Measurements from ENCODE around the gene HMGCLL1. TPM values are rescaled to one million over a fixed set of nuclear protein-coding genes. Genes with fewer than 3 reads are reported as not detected.

HMGCLL1 gene
- polyA plus RNA-seq, 3 donors = not detected

DNA sequence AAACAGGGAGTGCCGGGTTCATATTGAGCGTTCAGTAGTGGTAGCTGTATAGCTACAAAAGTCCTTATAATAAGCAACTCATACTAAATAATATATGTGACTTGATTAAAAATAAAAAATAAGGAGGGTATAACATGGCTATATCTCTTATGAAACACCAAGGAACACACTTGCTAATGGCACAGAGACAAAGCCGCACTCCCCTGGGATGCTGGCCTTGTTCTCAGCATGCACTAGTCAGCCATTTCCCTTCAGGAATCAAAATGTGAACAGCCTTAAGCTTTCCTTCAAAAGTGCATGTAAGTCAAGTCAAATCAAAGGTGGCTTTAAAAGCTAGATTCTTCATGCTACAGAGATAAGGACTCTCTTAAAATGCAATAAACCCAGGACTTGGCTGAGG lies 9.4 kb downstream of the HMGCLL1 start:
- Mint-ChIP-seq H3K4me3 (no peak overlapping the region), H3K27me3 (ENCODE audit: low read depth in 3 of 3) (no peaks in the 10 kb centered on the region)
- WGBS (ENCODE audit: insufficient coverage) = 80% methylated on average over 1 of the region's 3 CpGs

DNA sequence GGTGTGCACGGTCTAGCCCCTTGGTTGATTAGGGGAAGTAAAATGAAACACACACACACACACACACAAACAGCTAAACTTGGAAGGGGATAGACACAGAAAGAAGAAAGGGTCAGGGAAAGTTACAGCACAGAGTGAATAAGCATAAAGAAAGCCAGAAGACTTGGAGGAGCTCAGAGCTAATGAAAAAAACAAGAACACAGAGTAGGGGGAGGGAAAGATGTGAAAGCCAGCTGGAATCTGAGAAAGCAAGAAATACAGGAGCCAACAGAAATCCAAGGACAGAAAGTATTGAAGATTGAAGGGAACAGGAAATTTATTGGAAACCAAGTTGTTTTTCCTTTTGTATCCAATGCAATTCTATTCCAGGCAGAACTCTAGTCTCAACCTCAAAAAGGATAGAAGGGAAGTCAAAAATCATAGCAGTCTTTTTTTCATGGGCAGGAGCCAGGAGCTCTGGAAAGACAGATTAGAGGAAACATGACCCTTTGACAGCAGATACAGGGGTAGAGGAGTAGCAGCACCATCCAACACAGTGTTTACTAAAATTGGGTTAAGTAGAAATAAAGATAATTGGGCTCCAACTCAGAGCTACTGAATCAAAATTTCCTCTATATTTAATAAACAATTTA lies 10.1 kb downstream of the HMGCLL1 start:
- Histone ChIP-seq H3K27me3 (ENCODE audit: control insufficient read depth in 2 of 2, insufficient read depth in 2 of 2, low read length in 2 of 2) (no peaks in the 10 kb centered on the region), H3K9ac (ENCODE audit: insufficient read depth, low read length, poor library complexity, severe bottlenecking) (no peak overlapping the region), H4K20me1 (ENCODE audit: insufficient read depth, low read length) (no peaks in the 10 kb centered on the region), H3K79me2 (ENCODE audit: insufficient read depth, low read length) (no peaks in the 10 kb centered on the region), H3K4me1 (ENCODE audit: control insufficient read depth in 1 of 2, insufficient read depth in 2 of 2, low read length in 2 of 2) (no peaks in the 10 kb centered on the region), H3K4me3 (replicated peaks in 1 of 3; ENCODE audit: low read depth in 2 of 3, low read length in 3 of 3) (no peak overlapping the region), H3K36me3 (replicated peaks in 1 of 2; ENCODE audit: control insufficient read depth in 1 of 2, insufficient read depth in 2 of 2, low read length in 2 of 2) (no peaks in the 10 kb centered on the region), H3K9me3 (replicated peaks in 1 of 2; ENCODE audit: control insufficient read depth in 1 of 2, insufficient read depth in 1 of 2, low read length in 2 of 2) (no peaks in the 10 kb centered on the region), H3K4me2 (replicated peaks; ENCODE audit: extremely low read depth, low read length, poor library complexity, severe bottlenecking) (no peak overlapping the region), H3K27ac (ENCODE audit: low read depth in 1 of 2, low read length in 2 of 2) (no peak overlapping the region), H2AFZ (ENCODE audit: insufficient read depth, low read depth, low read length, poor library complexity, severe bottlenecking) (no peak overlapping the region)
- intact Hi-C loops (cut with micrococcal nuclease) = no loop called here
- TF ChIP-seq, protein P1, sequence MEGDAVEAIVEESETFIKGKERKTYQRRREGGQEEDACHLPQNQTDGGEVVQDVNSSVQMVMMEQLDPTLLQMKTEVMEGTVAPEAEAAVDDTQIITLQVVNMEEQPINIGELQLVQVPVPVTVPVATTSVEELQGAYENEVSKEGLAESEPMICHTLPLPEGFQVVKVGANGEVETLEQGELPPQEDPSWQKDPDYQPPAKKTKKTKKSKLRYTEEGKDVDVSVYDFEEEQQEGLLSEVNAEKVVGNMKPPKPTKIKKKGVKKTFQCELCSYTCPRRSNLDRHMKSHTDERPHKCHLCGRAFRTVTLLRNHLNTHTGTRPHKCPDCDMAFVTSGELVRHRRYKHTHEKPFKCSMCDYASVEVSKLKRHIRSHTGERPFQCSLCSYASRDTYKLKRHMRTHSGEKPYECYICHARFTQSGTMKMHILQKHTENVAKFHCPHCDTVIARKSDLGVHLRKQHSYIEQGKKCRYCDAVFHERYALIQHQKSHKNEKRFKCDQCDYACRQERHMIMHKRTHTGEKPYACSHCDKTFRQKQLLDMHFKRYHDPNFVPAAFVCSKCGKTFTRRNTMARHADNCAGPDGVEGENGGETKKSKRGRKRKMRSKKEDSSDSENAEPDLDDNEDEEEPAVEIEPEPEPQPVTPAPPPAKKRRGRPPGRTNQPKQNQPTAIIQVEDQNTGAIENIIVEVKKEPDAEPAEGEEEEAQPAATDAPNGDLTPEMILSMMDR (IDR thresholded peaks at IDR 0.05) = no peak
- Mint-ChIP-seq H3K27me3 (ENCODE audit: low read depth in 3 of 3) (no peaks in the 10 kb centered on the region), H3K27ac (no peak overlapping the region), H3K36me3 (no peaks in the 10 kb centered on the region), H3K4me1 (no peaks in the 10 kb centered on the region), H3K4me3 (no peak overlapping the region), H3K9me3 (peaks cover 0 to 3% (median 2%) of the 10 kb centered on the region in 7 donors)
- WGBS (ENCODE audit: insufficient coverage) = no CpG with 5 or more reads among the region's 1 CpG
- DNase-seq = no peak

More for the DNA sequence above, 9.4 kb downstream of the HMGCLL1 start:
- no peaks in the 10 kb centered on the region for H3K27me3 ChIP-seq (ENCODE audit: control insufficient read depth in 2 of 2, insufficient read depth in 2 of 2, low read length in 2 of 2)
- Mint-ChIP-seq H3K9me3 (peaks cover 0 to 3% (median 2%) of the 10 kb centered on the region in 7 donors), H3K4me1 (no peaks in the 10 kb centered on the region), H3K27ac (no peak overlapping the region), H3K36me3 (no peaks in the 10 kb centered on the region)
- H3K36me3 ChIP-seq (replicated peaks in 1 of 2; ENCODE audit: control insufficient read depth in 1 of 2, insufficient read depth in 2 of 2, low read length in 2 of 2) = no peaks in the 10 kb centered on the region
- H3K4me2 ChIP-seq (replicated peaks; ENCODE audit: extremely low read depth, low read length, poor library complexity, severe bottlenecking) = no peak overlapping the region
- intact Hi-C loops (cut with micrococcal nuclease) = no loop called here
- no peak overlapping the region for H3K4me3 ChIP-seq (replicated peaks in 1 of 3; ENCODE audit: low read depth in 2 of 3, low read length in 3 of 3)
- H3K27ac ChIP-seq (ENCODE audit: low read depth in 1 of 2, low read length in 2 of 2) = no peak overlapping the region
- H2AFZ ChIP-seq (ENCODE audit: insufficient read depth, low read depth, low read length, poor library complexity, severe bottlenecking) = no peak overlapping the region
- H3K4me1 ChIP-seq (ENCODE audit: control insufficient read depth in 1 of 2, insufficient read depth in 2 of 2, low read length in 2 of 2) = no peaks in the 10 kb centered on the region
- no peak overlapping the region for H3K9ac ChIP-seq (ENCODE audit: insufficient read depth, low read length, poor library complexity, severe bottlenecking)
- no peaks in the 10 kb centered on the region for H4K20me1 ChIP-seq (ENCODE audit: insufficient read depth, low read length)
- H3K79me2 ChIP-seq (ENCODE audit: insufficient read depth, low read length) = no peaks in the 10 kb centered on the region
- TF ChIP-seq, protein P1 (IDR thresholded peaks at IDR 0.05) = no peak
- no peaks in the 10 kb centered on the region for H3K9me3 ChIP-seq (replicated peaks in 1 of 2; ENCODE audit: control insufficient read depth in 1 of 2, insufficient read depth in 1 of 2, low read length in 2 of 2)
- no peak for DNase-seq

Data from CD14-positive monocyte (primary cell).